Putamen (tissue), 1 donor: ENCODE data around the gene CD101.

Experiments
- DNase-seq: peaks from one replicate; pipeline ENCODE4 v3.0.0-alpha.2; 2016; ENCODE audit warnings: low spot score

Gene CD101

DNA sequence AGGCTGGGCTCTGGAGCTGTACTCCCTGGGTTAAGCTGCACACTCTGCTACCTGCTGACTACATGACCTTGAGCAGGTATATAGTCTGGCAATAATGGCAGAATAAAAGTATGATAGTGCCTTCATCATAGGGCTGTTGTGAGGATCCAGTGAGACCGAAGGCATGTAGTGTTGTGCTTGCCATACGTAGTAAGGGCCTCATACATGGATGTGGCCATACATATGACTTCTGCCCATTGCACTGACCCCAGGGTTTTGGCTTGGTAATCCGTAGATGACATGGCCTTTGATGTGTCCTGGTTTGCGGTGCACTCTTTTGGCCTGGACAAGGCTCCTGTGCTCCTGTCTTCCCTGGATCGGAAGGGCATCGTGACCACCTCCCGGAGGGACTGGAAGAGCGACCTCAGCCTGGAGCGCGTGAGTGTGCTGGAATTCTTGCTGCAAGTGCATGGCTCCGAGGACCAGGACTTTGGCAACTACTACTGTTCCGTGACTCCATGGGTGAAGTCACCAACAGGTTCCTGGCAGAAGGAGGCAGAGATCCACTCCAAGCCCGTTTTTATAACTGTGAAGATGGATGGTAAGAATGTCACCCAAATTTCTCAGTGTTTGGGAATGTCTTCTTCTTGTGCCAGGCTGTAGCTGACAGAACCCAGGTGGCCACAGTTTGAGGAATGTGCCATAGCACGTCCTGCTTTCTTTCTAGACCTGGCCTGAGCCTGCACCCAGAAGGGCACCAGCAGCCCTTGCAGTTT lies 17.0 kb upstream of the CD101 start:
- no peak for DNase-seq

DNA sequence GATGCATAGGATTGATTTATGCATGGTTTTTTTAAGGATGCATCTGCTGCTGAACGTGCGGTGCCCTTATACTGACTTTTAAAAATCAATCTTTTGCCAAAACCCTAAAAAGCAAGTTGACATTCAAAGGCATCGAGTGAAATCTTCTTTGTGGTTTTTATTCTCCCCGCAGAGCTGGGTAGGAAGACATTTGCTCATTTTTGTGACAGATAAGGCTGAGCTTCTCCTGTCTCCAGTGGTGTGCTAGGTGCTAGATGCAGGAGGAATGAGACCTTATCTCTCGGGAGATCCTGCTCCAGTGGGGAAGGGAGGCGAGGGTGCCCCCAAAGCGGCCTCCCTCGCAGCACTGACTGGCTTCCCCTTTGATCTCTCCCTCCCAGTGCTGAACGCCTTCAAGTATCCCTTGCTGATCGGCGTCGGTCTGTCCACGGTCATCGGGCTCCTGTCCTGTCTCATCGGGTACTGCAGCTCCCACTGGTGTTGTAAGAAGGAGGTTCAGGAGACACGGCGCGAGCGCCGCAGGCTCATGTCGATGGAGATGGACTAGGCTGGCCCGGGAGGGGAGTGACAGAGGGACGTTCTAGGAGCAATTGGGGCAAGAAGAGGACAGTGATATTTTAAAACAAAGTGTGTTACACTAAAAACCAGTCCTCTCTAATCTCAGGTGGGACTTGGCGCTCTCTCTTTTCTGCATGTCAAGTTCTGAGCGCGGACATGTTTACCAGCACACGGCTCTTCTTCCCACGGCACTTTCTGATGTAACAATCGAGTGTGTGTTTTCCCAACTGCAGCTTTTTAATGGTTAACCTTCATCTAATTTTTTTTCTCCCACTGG lies 14.9 kb upstream of the CD101 start:
- no peak for DNase-seq

- DNase-seq = no peak
These were observed 14.4 kb upstream of the CD101 start for GRCh38 chr1:116987256-116987555.

DNA sequence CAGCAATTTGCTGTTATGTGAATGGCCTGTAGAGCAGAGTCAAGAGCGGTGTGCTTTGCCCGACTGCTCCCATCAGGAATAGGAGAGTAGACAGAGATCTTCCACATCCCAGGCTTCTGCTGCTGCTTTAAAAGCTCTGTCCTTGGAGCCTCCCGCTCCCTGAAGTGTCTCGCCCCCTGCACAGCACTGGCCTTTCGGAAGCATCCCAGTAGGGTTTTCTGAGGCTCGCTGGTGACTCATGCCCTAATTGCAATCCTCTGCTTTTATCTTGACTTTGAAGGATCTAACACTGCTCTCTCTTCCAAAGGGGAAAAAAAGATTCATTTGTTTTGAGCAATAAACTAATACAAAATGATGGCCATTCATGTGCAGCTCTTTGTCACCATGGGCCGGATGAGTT lies 13.3 kb upstream of the CD101 start:
- no peak for DNase-seq

- no peak for DNase-seq
These were observed 12.7 kb upstream of the CD101 start for GRCh38 chr1:116988908-116989307.

- DNase-seq = no peak
These were observed 11.7 kb upstream of the CD101 start for GRCh38 chr1:116989835-116990234.

DNA sequence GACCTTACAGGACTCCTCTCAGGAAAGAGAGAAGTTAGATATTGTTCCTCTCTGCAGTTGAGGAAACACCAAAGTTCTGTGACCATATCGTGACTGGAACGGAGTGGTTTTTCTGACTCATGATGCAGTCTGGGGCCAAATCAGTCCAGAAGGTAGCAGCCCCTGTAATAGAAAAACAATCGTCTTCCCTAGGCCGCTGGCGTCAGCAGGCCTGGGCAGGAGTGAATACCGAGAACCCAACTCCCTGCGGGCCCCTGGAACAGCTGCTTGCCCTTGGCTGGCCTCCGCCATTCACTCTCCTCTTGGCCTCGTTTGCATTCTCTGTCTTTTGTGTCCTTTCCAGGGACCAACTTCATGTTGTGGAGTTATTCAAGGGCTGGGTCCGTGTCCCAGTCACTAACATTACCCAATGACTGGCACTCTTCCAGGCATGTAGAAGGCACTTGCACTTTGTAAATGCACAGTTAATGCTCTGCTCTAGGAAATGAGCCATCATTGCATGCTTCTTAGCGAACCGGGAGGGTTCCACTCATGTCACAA lies 10.9 kb upstream of the CD101 start:
- peak; percentile 26 for DNase-seq

- DNase-seq = no peak
These were observed 10.3 kb upstream of the CD101 start for GRCh38 chr1:116991171-116991845.

DNA sequence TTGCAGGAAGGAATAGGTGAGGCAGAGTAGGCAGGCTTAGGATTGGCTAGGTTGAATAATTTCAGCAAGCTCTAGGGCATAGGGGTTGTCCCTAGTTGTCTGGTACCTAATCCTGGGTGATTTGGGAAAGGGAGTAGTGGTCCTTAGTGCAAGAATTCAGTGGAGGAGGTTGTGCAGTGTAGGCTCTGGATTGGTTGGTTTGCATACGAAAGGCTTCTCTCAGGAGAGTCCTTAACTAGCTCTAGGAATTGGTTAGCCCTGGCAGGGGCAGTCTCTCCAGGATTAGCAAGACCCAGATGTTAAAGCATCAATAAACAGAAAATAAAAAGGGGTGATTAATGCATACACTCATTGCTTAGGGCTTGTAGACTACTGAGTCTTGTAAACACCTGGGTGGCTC lies 9.6 kb upstream of the CD101 start:
- DNase-seq = no peak

- DNase-seq = no peak
These were observed 8.3 kb upstream of the CD101 start for GRCh38 chr1:116993286-116993685.

DNA sequence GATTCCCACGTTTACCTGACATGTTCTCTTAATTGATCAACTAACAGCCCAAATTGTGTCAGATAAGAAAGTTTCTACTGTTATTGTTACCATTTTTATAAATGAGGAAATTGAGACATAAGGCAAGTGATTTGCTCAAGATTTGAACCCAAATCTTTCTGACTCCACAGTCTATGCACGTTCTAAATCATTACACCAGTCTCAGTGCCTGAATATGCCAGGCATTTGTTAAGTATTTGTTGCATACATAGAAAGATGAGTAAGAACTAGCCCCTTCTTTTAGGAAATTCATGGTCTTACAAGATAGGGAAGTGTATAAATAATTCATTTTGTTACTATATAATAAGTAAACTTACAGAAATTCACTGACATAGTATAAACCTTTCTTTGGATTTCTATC lies 7.1 kb upstream of the CD101 start:
- no peak for DNase-seq

DNA sequence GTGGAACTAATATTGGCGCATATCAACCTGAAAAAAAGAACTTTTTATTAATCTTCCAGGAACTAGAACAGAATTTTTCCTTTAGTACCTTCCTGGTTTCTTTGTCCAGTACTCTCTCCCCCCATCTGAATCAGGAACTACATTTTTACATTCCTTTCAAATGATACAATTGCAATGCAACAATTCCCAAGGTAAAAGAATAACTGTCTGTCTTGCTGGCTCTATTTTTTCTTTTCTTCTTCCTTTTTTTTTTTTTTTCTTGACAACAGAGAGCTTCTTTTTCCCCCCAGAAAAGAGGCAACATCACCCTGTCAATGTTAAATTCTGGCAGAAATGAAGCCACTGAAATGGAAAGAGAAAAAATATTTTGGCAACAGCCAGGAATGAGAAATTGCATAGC lies 4.5 kb upstream of the CD101 start:
- no peak for DNase-seq

DNA sequence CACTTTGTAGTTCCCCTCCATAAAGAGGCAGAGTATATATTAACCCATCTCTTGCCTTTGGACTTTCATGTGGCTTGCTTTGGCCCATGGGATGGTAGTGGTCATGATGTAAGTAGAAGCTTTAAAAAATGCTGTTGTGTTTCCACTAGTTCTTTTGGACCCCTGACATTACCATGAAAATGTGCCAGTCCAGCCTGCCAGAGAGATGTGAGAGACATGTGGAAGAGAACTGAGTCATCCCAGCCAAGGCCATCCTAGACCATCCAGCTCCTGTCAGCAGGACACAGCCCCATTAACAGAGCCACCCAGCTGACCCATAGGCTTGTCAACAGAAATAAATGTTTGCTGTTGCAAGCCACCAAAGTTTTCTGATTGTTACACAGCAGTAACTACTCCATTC lies 3.9 kb upstream of the CD101 start:
- no peak for DNase-seq

DNA sequence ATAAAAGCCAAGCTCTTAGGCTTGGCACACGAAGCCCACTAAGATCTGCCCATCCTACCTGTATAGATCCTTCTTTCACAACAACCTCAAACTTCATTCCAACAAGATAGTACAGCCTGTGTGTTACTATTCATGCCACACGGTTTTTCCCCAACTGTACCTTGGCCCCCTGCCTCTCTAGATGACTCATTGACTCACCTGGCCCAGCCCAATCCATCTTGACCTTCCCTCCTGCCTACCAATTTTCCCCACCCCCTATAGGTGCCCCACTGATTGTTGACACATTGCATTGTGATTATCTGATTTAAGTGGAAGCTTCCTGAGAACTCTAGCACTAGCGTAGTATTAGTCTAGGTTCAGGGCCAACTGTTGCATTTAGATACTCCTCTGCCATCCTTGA lies 2.0 kb upstream of the CD101 start:
- DNase-seq = no peak

GRCh38 chr1:117000142-117000541 lies 1.4 kb upstream of the CD101 start:
- no peak for DNase-seq

- no peak for DNase-seq
These were observed 1.8 kb downstream of the CD101 start for GRCh38 chr1:117003223-117003875.

DNA sequence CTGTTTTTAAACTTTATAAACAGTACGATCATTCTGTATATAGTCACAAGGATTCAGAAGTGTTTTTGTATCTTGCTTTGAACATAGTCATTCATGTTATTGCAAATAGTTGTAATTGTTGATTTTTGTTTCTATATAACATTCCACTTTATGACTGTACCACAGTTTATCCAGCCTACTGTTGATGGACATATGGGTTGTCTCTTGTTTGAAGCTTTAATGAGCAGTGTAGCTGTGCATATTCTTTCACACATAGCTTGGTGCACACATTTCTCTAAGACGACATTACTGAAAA lies 6.1 kb downstream of the CD101 start:
- no peak for DNase-seq

DNA sequence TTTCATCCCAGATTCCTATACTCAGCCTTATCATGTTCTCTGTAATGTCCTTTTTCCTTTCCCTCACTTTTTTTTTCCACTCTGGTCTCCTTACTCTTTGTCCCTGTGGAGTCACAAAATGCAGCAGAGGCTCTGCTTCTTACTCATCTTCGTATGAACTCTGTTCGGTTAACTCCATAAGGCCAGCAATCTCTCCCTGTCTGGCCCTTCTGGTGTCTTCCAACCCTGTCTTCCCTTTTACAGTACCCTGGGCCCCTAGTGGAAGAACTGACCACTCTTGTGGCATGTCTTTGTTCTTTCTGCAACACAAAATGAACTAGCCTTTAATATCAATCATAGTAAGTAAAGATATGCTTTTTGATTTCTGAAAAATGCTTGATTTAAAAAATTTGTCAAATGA lies 7.1 kb downstream of the CD101 start:
- DNase-seq = no peak

DNA sequence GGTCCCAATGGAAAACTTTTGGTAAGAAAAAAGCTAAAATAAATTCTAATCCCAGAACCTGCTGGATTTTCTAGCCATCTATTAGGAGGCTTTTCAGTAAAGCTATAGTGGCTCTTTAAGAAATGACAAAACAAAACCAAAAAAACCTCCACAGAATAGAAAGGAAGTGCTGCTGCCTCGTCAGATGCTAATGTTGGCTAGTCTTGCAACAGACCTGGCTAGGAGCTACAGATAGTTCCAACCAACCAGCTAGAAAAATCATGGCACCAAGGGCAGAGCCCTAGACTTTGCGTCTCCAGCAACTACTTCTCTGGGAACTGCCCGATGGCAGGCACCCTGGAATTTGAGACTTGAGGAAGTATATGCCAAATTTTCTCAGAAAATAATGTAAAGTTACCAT lies 7.6 kb downstream of the CD101 start:
- DNase-seq = no peak

DNA sequence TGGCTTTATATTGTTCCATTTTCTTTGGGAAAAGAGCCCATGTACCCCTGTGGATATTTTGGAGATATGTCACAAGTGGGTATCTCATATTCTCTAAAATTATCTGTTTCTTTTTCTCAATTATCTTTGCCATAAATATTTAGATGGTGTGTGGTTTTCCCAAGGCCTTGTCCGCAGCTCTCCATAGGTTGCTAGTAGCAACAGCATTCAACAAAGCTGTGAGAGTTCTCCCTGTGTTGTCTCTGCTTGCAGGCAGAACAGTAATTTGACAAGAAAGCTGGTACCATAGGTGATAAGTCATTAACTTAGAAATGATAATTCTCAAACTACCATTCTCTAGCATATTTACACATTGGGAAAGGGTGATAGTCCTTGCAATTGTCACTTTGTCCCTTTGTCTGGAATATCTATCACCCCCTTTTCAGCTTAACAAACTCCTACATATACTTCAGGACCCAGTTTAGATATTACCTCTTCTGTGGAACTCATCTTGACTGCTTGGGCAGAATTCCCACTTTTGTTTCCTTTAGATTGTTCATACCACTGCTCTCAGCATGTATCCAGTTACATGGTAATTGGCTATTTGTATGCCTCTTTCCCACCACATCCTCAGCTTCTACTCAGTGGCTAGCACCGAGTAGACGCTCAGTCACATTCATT lies 8.9 kb downstream of the CD101 start:
- DNase-seq = no peak

- DNase-seq = no peak
These were observed 9.8 kb downstream of the CD101 start for GRCh38 chr1:117011334-117011733.

GRCh38 chr1:117013309-117013858 lies 11.8 kb downstream of the CD101 start:
- DNase-seq = no peak
